PC-3 (cell line): ENCODE results near the gene DHRS11. TPM values are rescaled to one million over a fixed set of nuclear protein-coding genes. Genes with fewer than 3 reads are reported as not detected.

Source experiments
- ATAC-seq: fragments of 200-7000 bp; cut with Tn5 transposase; 2 replicates; pipeline ENCODE4 v1.9.1; 2020; ENCODE audit warnings: mild to moderate bottlenecking, moderate library complexity
- BruUV-seq: library from RNA; stranded (reverse); fragments of 400-500 nt; replicated peaks from 2 replicates; lab custom pipeline; 2021; lab: Mats Ljungman, UMichigan
- CTCF ChIA-PET: fragments of 300-600 bp; sonication (Branson Sonifier 250); formaldehyde crosslinking; loops from one replicate; lab custom pipeline; 2022; ENCODE audit warnings: antibody characterized with exemption; lab: Charles Lee
- POLR2A ChIA-PET: fragments of 300-600 bp; sonication (Branson Sonifier 250); formaldehyde crosslinking; loops from one replicate; lab custom pipeline; 2022; ENCODE audit warnings: antibody characterized with exemption; ENCODE audit not compliant: unreplicated experiment; lab: Charles Lee
- DNase-seq: peaks from one replicate; pipeline ENCODE4 v3.0.0-alpha.2; 2015
- H2AFZ ChIP-seq: fragments of 300-600 bp; sonication (generic); 2 replicates; pipeline ENCODE4 v1.6.0; 2016; ENCODE audit warnings: antibody characterized with exemption, low read length
- H3F3A ChIP-seq: fragments of 300-600 bp; sonication (generic); one replicate; pipeline ENCODE4 v1.6.0; 2017; ENCODE audit warnings: antibody characterized with exemption, low read length, control low read depth, mild to moderate bottlenecking; ENCODE audit not compliant: unreplicated experiment
- H3K27ac ChIP-seq: fragments of 300-600 bp; sonication (generic); 2 replicates; pipeline ENCODE4 v1.5.1; 2016; ENCODE audit warnings: mild to moderate bottlenecking, low read length
- H3K27me3 ChIP-seq: fragments of 300-600 bp; sonication (generic); 2 replicates; pipeline ENCODE4 v1.6.1; 2016; ENCODE audit warnings: low read length, mixed read lengths
- H3K36me3 ChIP-seq: fragments of 300-600 bp; sonication (generic); 2 replicates; pipeline ENCODE4 v1.6.1; 2016; ENCODE audit warnings: low read depth, mixed run types, low read length, mixed read lengths
- H3K4me1 ChIP-seq: fragments of 300-600 bp; sonication (generic); 2 replicates; pipeline ENCODE4 v1.5.1; 2016; ENCODE audit warnings: low read length; ENCODE audit not compliant: insufficient read depth
- H3K4me2 ChIP-seq: fragments of 300-600 bp; sonication (generic); 2 replicates; pipeline ENCODE4 v1.6.0; 2016; ENCODE audit warnings: low read length
- H3K4me3 ChIP-seq: fragments of 300-600 bp; sonication (generic); 2 replicates; pipeline ENCODE4 v1.5.1; 2016; ENCODE audit warnings: mild to moderate bottlenecking, low read length, mixed read lengths
- H3K79me2 ChIP-seq: fragments of 300-600 bp; sonication (generic); 2 replicates; pipeline ENCODE4 v1.6.1; 2017; ENCODE audit warnings: low read length, mixed read lengths
- H3K9ac ChIP-seq: fragments of 300-600 bp; sonication (generic); 2 replicates; pipeline ENCODE4 v1.6.0; 2016; ENCODE audit warnings: mild to moderate bottlenecking, low read length
- H3K9me2 ChIP-seq: fragments of 300-600 bp; sonication (generic); replicated peaks from 2 replicates; pipeline ENCODE4 v1.6.1; 2016; ENCODE audit warnings: mixed run types, low read length, mixed read lengths
- H3K9me3 ChIP-seq: fragments of 300-600 bp; sonication (generic); 2 replicates; pipeline ENCODE4 v1.6.1; 2016; ENCODE audit warnings: low read length, mixed read lengths
- H4K20me1 ChIP-seq: fragments of 300-600 bp; sonication (generic); 2 replicates; pipeline ENCODE4 v1.6.1; 2016; ENCODE audit warnings: low read length, mixed read lengths
- CTCF ChIP-seq: fragments of 300-600 bp; sonication (generic); conservative IDR thresholded peaks from 2 replicates; pipeline ENCODE4 v1.5.1; 2017; ENCODE audit warnings: antibody characterized with exemption, low read depth, mild to moderate bottlenecking, low read length
- EZH2 ChIP-seq: fragments of 300-600 bp; sonication (generic); IDR thresholded peaks from one replicate; pipeline ENCODE4 v1.6.1; 2017; ENCODE audit warnings: antibody characterized with exemption, mild to moderate bottlenecking, low read length; ENCODE audit not compliant: unreplicated experiment
- EZH2phosphoT487 ChIP-seq: fragments of 300-600 bp; sonication (generic); IDR thresholded peaks from 2 replicates; pipeline ENCODE4 v1.6.1; 2018; ENCODE audit warnings: mild to moderate bottlenecking, antibody characterized with exemption, low read length, borderline replicate concordance
- intact Hi-C: fragments of 100-400 bp; cut with micrococcal nuclease; formaldehyde crosslinking; loops from 2 replicates; pipeline ENCODE4 v1.9.0; 2023
- total RNA-seq: library from RNA; depleted of rRNA; stranded (reverse); fragments of >200 nt; gene quantifications from 2 replicates; pipeline ENCODE4 v1.2.3, GENCODE V29; 2014

The DHRS11 gene
- total RNA-seq, 1 experiment from 2014 or later: 14.8 TPM

GRCh38 chr17:36583787-36584186, 7.9 kb upstream of the DHRS11 start:
- DNase-seq: no peak
- POLR2A ChIA-PET: no interaction called here
- no peaks in the 10 kb centered on the region for H3F3A ChIP-seq
- intact Hi-C loops: no loop called here
- BruUV-seq: no TSS peak
- no peak overlapping the region for H3K4me3 ChIP-seq
- no peaks in the 10 kb centered on the region for H3K27me3 ChIP-seq
- no peak overlapping the region for H2AFZ ChIP-seq
- H3K36me3 ChIP-seq: peaks cover 27% of the 10 kb centered on the region
- H3K79me2 ChIP-seq: no peaks in the 10 kb centered on the region
- no peaks in the 10 kb centered on the region for H3K9me3 ChIP-seq
- TF ChIP-seq CTCF (no peak), EZH2phosphoT487 (no peak), EZH2 (no peak)
- CTCF ChIA-PET: no interaction called here
- H3K9ac ChIP-seq: no peak overlapping the region
- H3K9me2 ChIP-seq: no peaks in the 10 kb centered on the region
- no peaks in the 10 kb centered on the region for H4K20me1 ChIP-seq
- ATAC-seq: no peak
- H3K27ac ChIP-seq: no peak overlapping the region
- no peak overlapping the region for H3K4me2 ChIP-seq
- H3K4me1 ChIP-seq: no peaks in the 10 kb centered on the region

DNA sequence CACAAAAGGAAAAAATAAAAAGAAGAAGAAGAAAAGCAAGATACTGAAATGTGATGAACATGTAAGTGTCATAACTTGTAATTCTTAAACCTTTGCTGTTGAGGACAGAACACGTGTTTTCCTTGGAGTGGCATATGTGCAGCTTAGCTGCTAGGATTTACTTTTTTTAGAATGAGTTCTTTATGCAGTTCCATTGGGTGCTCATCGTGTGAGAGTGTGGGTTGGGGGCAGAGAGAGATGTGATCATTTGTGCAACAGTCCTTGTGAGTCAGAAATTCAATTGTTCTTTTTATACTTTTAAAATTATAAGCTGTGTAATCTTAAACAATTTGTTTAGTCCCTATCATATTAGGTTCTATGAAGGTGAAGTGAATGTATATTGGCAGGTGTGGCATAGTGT, 5.5 kb upstream of the DHRS11 start:
- Histone ChIP-seq H3K4me3 (no peak overlapping the region), H3K9me3 (no peaks in the 10 kb centered on the region), H3K9ac (no peak overlapping the region), H4K20me1 (no peaks in the 10 kb centered on the region), H3K27me3 (no peaks in the 10 kb centered on the region), H3K36me3 (peaks cover 20% of the 10 kb centered on the region), H3K9me2 (no peaks in the 10 kb centered on the region), H3K4me2 (no peak overlapping the region), H3F3A (no peaks in the 10 kb centered on the region), H3K79me2 (no peaks in the 10 kb centered on the region), H3K4me1 (no peaks in the 10 kb centered on the region), H3K27ac (no peak overlapping the region), H2AFZ (no peak overlapping the region)
- CTCF ChIA-PET: no interaction called here
- no TSS peak for BruUV-seq
- intact Hi-C loops: no loop called here
- no peak for DNase-seq
- ATAC-seq: no peak
- POLR2A ChIA-PET: no interaction called here
- TF ChIP-seq EZH2phosphoT487 (no peak), EZH2 (no peak), CTCF (no peak)

DNA sequence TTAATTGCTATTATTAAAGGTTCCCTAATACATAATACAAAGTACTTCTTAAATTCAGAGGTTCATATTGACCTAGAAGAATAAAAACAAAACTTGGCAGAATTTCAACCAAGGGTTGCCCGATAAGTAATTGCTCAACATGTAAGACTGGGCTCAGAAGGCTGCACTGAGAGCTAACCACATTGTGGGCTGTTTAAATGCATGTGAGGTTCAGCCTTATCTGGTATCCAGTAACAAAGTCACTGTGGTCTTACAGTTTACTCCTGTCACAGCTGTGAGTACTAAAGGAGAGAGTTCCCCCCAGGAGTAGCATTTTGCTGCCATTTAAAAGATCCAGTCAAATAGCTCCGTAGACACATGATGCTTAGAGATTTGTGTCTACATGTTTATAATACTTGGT, 1.6 kb upstream of the DHRS11 start:
- Histone ChIP-seq H3K9me2 (no peaks in the 10 kb centered on the region), H3K4me1 (peaks cover 10% of the 10 kb centered on the region; the same call in 1 of the 2 replicates), H3K27ac (no peak overlapping the region), H2AFZ (no peak overlapping the region), H4K20me1 (no peaks in the 10 kb centered on the region), H3K4me2 (no peak overlapping the region), H3K79me2 (peaks cover 20% of the 10 kb centered on the region), H3F3A (no peaks in the 10 kb centered on the region), H3K9ac (no peak overlapping the region), H3K27me3 (no peaks in the 10 kb centered on the region), H3K4me3 (no peak overlapping the region), H3K9me3 (no peaks in the 10 kb centered on the region), H3K36me3 (peaks cover 13% of the 10 kb centered on the region)
- ChIA-PET CTCF (no interaction called here), POLR2A (no interaction called here)
- BruUV-seq: no TSS peak
- no peak for DNase-seq
- intact Hi-C loops: no loop called here
- ATAC-seq: no peak
- TF ChIP-seq EZH2phosphoT487 (no peak), EZH2 (no peak), CTCF (no peak)
